RWPE1 (cell line): ENCODE data around the gene NOS3.

Experiments used
- CTCF ChIA-PET: fragments of 350-600 bp; sonication (Branson Sonifier 250); formaldehyde crosslinking; extraction: SDS; loops from one replicate; lab custom pipeline; 2021; lab: Yijun Ruan, JAX
- POLR2A ChIA-PET: fragments of 400-600 bp; formaldehyde crosslinking; extraction: SDS; loops from one replicate; lab custom pipeline; 2020; ENCODE audit warnings: antibody characterized with exemption; ENCODE audit not compliant: low non-redundant PET; lab: Yijun Ruan, JAX
- DNase-seq: peaks from one replicate; pipeline ENCODE4 v3.0.0; 2012; ENCODE audit warnings: low spot score
- H3K27ac ChIP-seq: fragments of 450-650 bp; 2 replicates; pipeline ENCODE4 v1.5.1; 2017
- CTCF ChIP-seq: fragments of 450-650 bp; conservative IDR thresholded peaks from 2 replicates; pipeline ENCODE4 v1.5.1; 2017; ENCODE audit warnings: low read depth, mild to moderate bottlenecking

NOS3 gene

GRCh38 chr7:151058781-151059366, 68.1 kb downstream of the NOS3 start:
- CTCF ChIA-PET: interaction anchor here (0.6 to 1.0 kb wide), 3 partner anchors 14 to 52 kb away, joined by 3 to 4 read pairs (median 3); no protein-coding TSS in a partner anchor
- peak; percentile 4 for DNase-seq
- POLR2A ChIA-PET: no interaction called here
- H3K27ac ChIP-seq: peak overlapping the region; percentile 96
- no peak for TF ChIP-seq CTCF

GRCh38 chr7:151059367-151060112, 68.7 kb downstream of the NOS3 start, which contains the start of gene SLC4A2:
Gene SLC4A2, plus strand, starts transcription at chr7:151059589. Its CDS starts 2,399 bp downstream, at chr7:151061988.
- POLR2A ChIA-PET: no interaction called here
- peak within 1 kb of the TSS; percentile 96 for H3K27ac ChIP-seq
- DNase-seq: peak; percentile 81
- peak; percentile 63 for TF ChIP-seq CTCF
- CTCF ChIA-PET: interaction anchor here (0.6 kb wide), 1 partner anchor 15 kb away, joined by 3 read pairs; no protein-coding TSS in a partner anchor

- POLR2A ChIA-PET: no interaction called here
- H3K27ac ChIP-seq: peak overlapping the region; percentile 96
- CTCF ChIA-PET: no interaction called here
- TF ChIP-seq CTCF: peak; percentile 3
- DNase-seq: peak; percentile 13
Observed at GRCh38 chr7:151060113-151060415, 69.2 kb downstream of the NOS3 start.

GRCh38 chr7:151060416-151061212, 69.8 kb downstream of the NOS3 start:
- no peak for TF ChIP-seq CTCF
- DNase-seq: peak; percentile 30
- ChIA-PET POLR2A (interaction anchor here (0.6 kb wide), 2 partner anchors 119 to 1499 kb away, joined by 3 to 4 read pairs; no protein-coding TSS in a partner anchor), CTCF (no interaction called here)
- peak overlapping the region; percentile 96 for H3K27ac ChIP-seq

- no peak for DNase-seq
- ChIA-PET CTCF (no interaction called here), POLR2A (interaction anchor here (0.6 to 0.7 kb wide), 3 partner anchors 19 to 1500 kb away, joined by 3 to 4 read pairs (median 3); partner anchors contain the start of gene FASTK)
- H3K27ac ChIP-seq: peak overlapping the region; percentile 96
- no peak for TF ChIP-seq CTCF
Observed at GRCh38 chr7:151061213-151062110, 70.6 kb downstream of the NOS3 start.
